PC-9 (cell line): Measurements from ENCODE around the gene TANGO6.

Experiments
- CTCF ChIP-seq: fragments of 200-600 bp; sonication (generic); conservative IDR thresholded peaks from 2 replicates; pipeline ENCODE4 v1.6.1; 2017; ENCODE audit warnings: mixed run types, antibody characterized with exemption, mild to moderate bottlenecking, moderate library complexity
- EZH2 ChIP-seq: fragments of 200-600 bp; sonication (generic); IDR thresholded peaks from 2 replicates; pipeline ENCODE4 v1.8.0; 2017; ENCODE audit warnings: antibody characterized with exemption, low read depth

- TF ChIP-seq CTCF (no peak), EZH2 (no peak)
Observed at GRCh38 chr16:68889508-68890150, 46.3 kb downstream of the TANGO6 start.
